OCI-LY3 (cell line): ENCODE measurements around the gene RAB25.
"Not testable (repeated sequence)": the region's sequence is repeated elsewhere in the genome, so short reads cannot be mapped to it uniquely, and the experiment has no call there.

Experiments used
- H2AFZ ChIP-seq: fragments of 200-600, 300-600 bp; shearing (Covaris generic); 2 replicates; pipeline ENCODE4 v1.6.0; 2014; ENCODE audit warnings: antibody characterized with exemption, low read depth, low read length
- H3K27ac ChIP-seq: fragments of 200-600, 300-600 bp; sonication (generic); 2 replicates; pipeline ENCODE4 v1.5.1; 2014; ENCODE audit warnings: mild to moderate bottlenecking, low read length, moderate library complexity, mixed read lengths
- H3K27me3 ChIP-seq: fragments of 200-600, 300-600 bp; sonication (generic); 2 replicates; pipeline ENCODE4 v1.6.1; 2014; ENCODE audit warnings: low read depth, low read length, mixed read lengths
- H3K36me3 ChIP-seq: fragments of 200-600, 300-600 bp; sonication (generic); replicated peaks from 2 replicates; pipeline ENCODE3; 2014; ENCODE audit warnings: low read depth, low read length, mixed read lengths
- H3K4me1 ChIP-seq: fragments of 300-600, 200-600 bp; sonication (generic); 2 replicates; pipeline ENCODE4 v1.6.1; 2014; ENCODE audit warnings: low read length, mixed read lengths
- H3K4me2 ChIP-seq: fragments of 200-600, 300-600 bp; sonication (generic); 2 replicates; pipeline ENCODE4 v1.6.1; 2014; ENCODE audit warnings: low read length, mixed read lengths
- H3K4me3 ChIP-seq: fragments of 300-600, 200-600 bp; sonication (generic); 2 replicates; pipeline ENCODE4 v1.5.1; 2014; ENCODE audit warnings: antibody characterized with exemption, mild to moderate bottlenecking, low read length, moderate library complexity
- H3K79me2 ChIP-seq: fragments of 300-600, 200-600 bp; shearing (Covaris generic); 2 replicates; pipeline ENCODE4 v1.6.1; 2014; ENCODE audit warnings: mild to moderate bottlenecking, low read length, mixed read lengths
- H3K9ac ChIP-seq: fragments of 300-600, 200-600 bp; shearing (Covaris generic); 2 replicates; pipeline ENCODE4 v1.6.0; 2014; ENCODE audit warnings: mild to moderate bottlenecking, low read length, moderate library complexity
- H3K9me3 ChIP-seq: fragments of 200-600, 300-600 bp; shearing (Covaris generic); 2 replicates; pipeline ENCODE4 v1.6.1; 2014; ENCODE audit warnings: low read length, mixed read lengths; ENCODE audit not compliant: insufficient read depth
- H4K20me1 ChIP-seq: fragments of 200-600, 300-600 bp; sonication (generic); 2 replicates; pipeline ENCODE4 v1.6.1; 2016; ENCODE audit warnings: low read length, mixed read lengths; ENCODE audit not compliant: insufficient read depth
- EZH2phosphoT487 ChIP-seq: fragments of 200-600 bp; shearing (Covaris generic); IDR thresholded peaks from 2 replicates; pipeline ENCODE4 v1.6.1; 2018; ENCODE audit warnings: antibody characterized with exemption, mixed run types, low read depth
- TF ChIP-seq, protein P1 (sequence below): fragments of 200-600, 300-600 bp; sonication (generic); IDR thresholded peaks from 2 replicates; pipeline ENCODE4 v1.5.1; 2014; ENCODE audit warnings: antibody characterized with exemption, low read length, low read depth

The RAB25 gene

DNA sequence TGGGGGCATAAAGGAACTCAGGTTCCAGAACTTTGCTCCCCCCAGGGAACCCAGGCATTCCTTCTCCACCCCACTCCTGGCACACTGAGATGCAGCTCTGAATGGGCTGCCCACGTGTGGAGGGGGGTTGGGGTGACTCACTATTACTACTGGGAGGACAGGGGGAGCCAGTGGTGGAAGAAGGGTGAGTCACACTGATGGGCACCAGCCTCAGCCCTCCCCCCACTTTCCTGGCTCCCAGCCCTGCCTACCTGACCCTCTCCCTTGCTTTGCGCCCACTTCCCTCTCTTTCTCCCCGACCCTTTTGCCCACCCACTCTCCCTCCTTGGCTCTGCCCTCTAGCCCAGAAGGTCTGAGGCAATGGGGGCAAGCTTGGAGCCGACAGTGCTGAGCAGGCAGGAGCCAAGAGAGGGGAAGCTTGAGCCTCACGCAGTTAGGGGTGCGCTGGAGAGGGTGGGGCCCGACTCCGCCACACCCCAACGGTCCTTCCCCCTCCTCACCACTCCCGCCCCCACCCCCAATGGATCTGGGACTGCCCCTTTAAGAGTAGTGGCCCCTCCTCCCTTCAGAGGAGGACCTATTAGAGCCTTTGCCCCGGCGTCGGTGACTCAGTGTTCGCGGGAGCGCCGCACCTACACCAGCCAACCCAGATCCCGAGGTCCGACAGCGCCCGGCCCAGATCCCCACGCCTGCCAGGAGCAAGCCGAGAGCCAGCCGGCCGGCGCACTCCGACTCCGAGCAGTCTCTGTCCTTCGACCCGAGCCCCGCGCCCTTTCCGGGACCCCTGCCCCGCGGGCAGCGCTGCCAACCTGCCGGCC is 53.4 kb downstream of the RAB25 start, which contains the start of gene LMNA:
Gene LMNA, plus strand, starts transcription at position 611 of the 818 bp plus-strand sequence. CDS start 208 bp downstream, outside the sequence.
- Histone ChIP-seq H3K9ac (no peak within 1 kb of the TSS), H2AFZ (no peak within 1 kb of the TSS), H3K27me3 (peaks cover 49% of the 10 kb centered on the region), H3K4me1 (peaks cover under 1% of the 10 kb centered on the region; the same call in 1 of the 2 replicates), H3K79me2 (no peaks in the 10 kb centered on the region), H3K9me3 (no peaks in the 10 kb centered on the region), H3K4me3 (no peak within 1 kb of the TSS), H3K4me2 (peak within 1 kb of the TSS; percentile 0; the same call in 1 of the 2 replicates), H4K20me1 (no peaks in the 10 kb centered on the region), H3K36me3 (no peaks in the 10 kb centered on the region), H3K27ac (no peak within 1 kb of the TSS)
- TF ChIP-seq, protein P1, sequence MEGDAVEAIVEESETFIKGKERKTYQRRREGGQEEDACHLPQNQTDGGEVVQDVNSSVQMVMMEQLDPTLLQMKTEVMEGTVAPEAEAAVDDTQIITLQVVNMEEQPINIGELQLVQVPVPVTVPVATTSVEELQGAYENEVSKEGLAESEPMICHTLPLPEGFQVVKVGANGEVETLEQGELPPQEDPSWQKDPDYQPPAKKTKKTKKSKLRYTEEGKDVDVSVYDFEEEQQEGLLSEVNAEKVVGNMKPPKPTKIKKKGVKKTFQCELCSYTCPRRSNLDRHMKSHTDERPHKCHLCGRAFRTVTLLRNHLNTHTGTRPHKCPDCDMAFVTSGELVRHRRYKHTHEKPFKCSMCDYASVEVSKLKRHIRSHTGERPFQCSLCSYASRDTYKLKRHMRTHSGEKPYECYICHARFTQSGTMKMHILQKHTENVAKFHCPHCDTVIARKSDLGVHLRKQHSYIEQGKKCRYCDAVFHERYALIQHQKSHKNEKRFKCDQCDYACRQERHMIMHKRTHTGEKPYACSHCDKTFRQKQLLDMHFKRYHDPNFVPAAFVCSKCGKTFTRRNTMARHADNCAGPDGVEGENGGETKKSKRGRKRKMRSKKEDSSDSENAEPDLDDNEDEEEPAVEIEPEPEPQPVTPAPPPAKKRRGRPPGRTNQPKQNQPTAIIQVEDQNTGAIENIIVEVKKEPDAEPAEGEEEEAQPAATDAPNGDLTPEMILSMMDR: no peak
- TF ChIP-seq EZH2phosphoT487: no peak

DNA sequence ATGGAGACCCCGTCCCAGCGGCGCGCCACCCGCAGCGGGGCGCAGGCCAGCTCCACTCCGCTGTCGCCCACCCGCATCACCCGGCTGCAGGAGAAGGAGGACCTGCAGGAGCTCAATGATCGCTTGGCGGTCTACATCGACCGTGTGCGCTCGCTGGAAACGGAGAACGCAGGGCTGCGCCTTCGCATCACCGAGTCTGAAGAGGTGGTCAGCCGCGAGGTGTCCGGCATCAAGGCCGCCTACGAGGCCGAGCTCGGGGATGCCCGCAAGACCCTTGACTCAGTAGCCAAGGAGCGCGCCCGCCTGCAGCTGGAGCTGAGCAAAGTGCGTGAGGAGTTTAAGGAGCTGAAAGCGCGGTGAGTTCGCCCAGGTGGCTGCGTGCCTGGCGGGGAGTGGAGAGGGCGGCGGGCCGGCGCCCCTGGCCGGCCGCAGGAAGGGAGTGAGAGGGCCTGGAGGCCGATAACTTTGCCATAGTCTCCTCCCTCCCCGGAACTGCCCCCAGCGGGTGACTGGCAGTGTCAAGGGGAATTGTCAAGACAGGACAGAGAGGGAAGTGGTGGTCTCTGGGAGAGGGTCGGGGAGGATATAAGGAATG is 54.1 kb downstream of the RAB25 start:
- no peak overlapping the region for H2AFZ ChIP-seq
- H3K9me3 ChIP-seq: no peaks in the 10 kb centered on the region
- no peaks in the 10 kb centered on the region for H4K20me1 ChIP-seq
- peaks cover 49% of the 10 kb centered on the region for H3K27me3 ChIP-seq
- no peaks in the 10 kb centered on the region for H3K79me2 ChIP-seq
- H3K4me3 ChIP-seq: no peak overlapping the region
- H3K9ac ChIP-seq: no peak overlapping the region
- peaks cover 7% of the 10 kb centered on the region for H3K4me1 ChIP-seq
- peak overlapping the region; percentile 0; the same call in 1 of the 2 replicates for H3K4me2 ChIP-seq
- H3K27ac ChIP-seq: no peak overlapping the region
- TF ChIP-seq EZH2phosphoT487: no peak
- TF ChIP-seq, protein P1: no peak
- no peaks in the 10 kb centered on the region for H3K36me3 ChIP-seq

DNA sequence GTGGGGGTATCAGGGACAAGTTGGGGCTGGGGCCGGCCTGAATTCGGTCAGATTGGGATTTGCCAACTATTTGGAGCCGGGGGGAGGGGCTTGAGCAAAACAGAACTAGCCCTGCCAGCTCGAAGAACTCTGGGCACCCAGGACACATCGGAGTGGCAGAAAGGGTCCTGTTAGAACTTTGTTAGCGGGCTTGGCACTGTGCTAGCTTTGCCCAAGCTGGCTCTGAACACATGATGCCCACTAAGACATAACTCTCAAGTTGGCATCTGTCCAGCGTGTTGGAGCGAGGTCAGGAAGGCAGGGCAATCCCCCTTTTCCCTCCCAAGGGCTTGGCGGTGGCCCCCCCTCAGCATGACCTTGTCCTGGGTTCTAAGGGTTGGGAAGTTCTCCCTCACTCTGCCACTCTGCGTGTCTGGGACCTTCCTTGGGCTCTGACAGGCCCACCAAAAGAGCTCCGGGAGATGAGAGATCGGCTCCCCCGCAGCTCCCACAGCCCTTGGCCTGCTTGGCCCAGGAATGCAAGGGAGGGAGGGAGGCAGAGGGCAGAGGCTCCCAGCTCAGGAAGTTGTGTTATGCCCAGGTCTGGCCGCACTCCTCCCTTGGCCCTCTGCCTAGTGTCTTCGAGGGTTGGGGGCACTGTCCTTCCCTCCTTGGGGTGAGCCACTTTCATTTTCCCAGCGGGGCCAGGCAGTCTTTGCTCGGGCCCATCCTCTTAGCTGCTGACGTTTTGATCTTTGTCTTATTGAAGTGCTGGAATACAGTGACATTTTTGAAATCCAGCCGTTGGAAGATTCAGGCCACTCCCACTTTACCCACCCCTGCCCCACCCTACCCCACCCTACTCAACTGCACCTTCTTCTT is 54.8 kb downstream of the RAB25 start:
- Histone ChIP-seq H3K4me1 (peaks cover 14% of the 10 kb centered on the region), H2AFZ (no peak overlapping the region), H3K9ac (no peak overlapping the region), H4K20me1 (no peaks in the 10 kb centered on the region), H3K79me2 (no peaks in the 10 kb centered on the region), H3K4me3 (no peak overlapping the region), H3K4me2 (no peak overlapping the region), H3K36me3 (no peaks in the 10 kb centered on the region), H3K27ac (no peak overlapping the region), H3K27me3 (peaks cover 49% of the 10 kb centered on the region), H3K9me3 (no peaks in the 10 kb centered on the region)
- TF ChIP-seq, protein P1: no peak
- TF ChIP-seq EZH2phosphoT487: no peak

DNA sequence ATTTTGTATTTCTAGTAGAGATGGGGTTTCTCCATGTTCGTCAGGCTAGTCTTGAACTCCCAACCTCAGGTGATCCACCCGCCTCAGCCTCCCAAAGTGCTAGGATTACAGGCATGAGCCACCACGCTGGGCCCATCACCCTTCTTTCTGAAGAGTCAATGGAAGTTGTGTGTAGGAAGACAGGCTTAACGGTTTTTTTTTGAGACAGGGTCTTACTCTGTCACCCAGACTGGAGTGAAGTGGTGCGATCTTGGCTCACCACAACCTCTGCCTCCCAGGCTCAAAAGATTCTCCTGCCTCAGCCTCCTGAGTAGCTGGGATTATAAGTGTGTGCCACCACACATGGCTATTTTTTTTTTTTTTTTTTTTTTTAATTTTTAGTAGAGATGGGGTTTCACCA is 55.8 kb downstream of the RAB25 start:
- H3K9ac ChIP-seq, H3K79me2 ChIP-seq, H3K4me2 ChIP-seq: not testable (repeated sequence)

More for the DNA sequence above, 55.8 kb downstream of the RAB25 start:
- Histone ChIP-seq H3K4me1 (peaks cover 22% of the 10 kb centered on the region), H3K27me3 (peaks cover 51% of the 10 kb centered on the region)
- H3K4me3 ChIP-seq, H3K27ac ChIP-seq, H3K36me3 ChIP-seq, H3K9me3 ChIP-seq, H4K20me1 ChIP-seq, H2AFZ ChIP-seq: not testable (repeated sequence)
